ENCODE measurements around the gene SPDYE3.
"Not testable (repeated sequence)": the region's sequence is repeated elsewhere in the genome, so short reads cannot be mapped to it uniquely, and the experiment has no call there.

Gene SPDYE3

GRCh38 chr7:100349757-100350156 lies 42.3 kb downstream of the SPDYE3 start:
- H3K27ac ChIP-seq: no peak overlapping the region
- TF ChIP-seq ZFX (IDR thresholded peaks at IDR 0.05; ENCODE audit: borderline replicate concordance): no peak
- no peak for TF ChIP-seq CTCF (IDR thresholded peaks at IDR 0.05)

GRCh38 chr7:100351657-100352058 lies 44.2 kb downstream of the SPDYE3 start:
- H3K27ac ChIP-seq: no peak overlapping the region

GRCh38 chr7:100352230-100352781 lies 44.8 kb downstream of the SPDYE3 start:
- H3K27ac ChIP-seq: not testable (repeated sequence)

More at GRCh38 chr7:100351657-100352058, 44.2 kb downstream of the SPDYE3 start:
- TF ChIP-seq CTCF (IDR thresholded peaks at IDR 0.05) (no peak), ZFX (IDR thresholded peaks at IDR 0.05; ENCODE audit: borderline replicate concordance) (no peak)

- TF ChIP-seq ZFX (IDR thresholded peaks at IDR 0.05; ENCODE audit: borderline replicate concordance) (no peak), CTCF (IDR thresholded peaks at IDR 0.05) (no peak)
- 0 out of 2 replicates have a peak overlapping the region, but pooled peaks have one; percentile 12 for H3K27ac ChIP-seq
Observed at GRCh38 chr7:100352984-100353684, 45.6 kb downstream of the SPDYE3 start.

GRCh38 chr7:100353685-100354330 lies 46.3 kb downstream of the SPDYE3 start:
- 0 out of 2 replicates have a peak overlapping the region, but pooled peaks have one; percentile 12 for H3K27ac ChIP-seq
- TF ChIP-seq CTCF (IDR thresholded peaks at IDR 0.05) (no peak), ZFX (IDR thresholded peaks at IDR 0.05; ENCODE audit: borderline replicate concordance) (no peak)

- H3K27ac ChIP-seq: no peak overlapping the region
- TF ChIP-seq ZFX (IDR thresholded peaks at IDR 0.05; ENCODE audit: borderline replicate concordance) (no peak), CTCF (IDR thresholded peaks at IDR 0.05) (no peak)
Observed at GRCh38 chr7:100356416-100357068, 49.0 kb downstream of the SPDYE3 start.

- TF ChIP-seq ZFX (IDR thresholded peaks at IDR 0.05; ENCODE audit: borderline replicate concordance): no peak
- no peak for TF ChIP-seq CTCF (IDR thresholded peaks at IDR 0.05)
- H3K27ac ChIP-seq: no peak overlapping the region
Observed at GRCh38 chr7:100357131-100357561, 49.6 kb downstream of the SPDYE3 start.

All from 22Rv1 (cell line).